Measurements from ENCODE around the gene GPX3.

DNA sequence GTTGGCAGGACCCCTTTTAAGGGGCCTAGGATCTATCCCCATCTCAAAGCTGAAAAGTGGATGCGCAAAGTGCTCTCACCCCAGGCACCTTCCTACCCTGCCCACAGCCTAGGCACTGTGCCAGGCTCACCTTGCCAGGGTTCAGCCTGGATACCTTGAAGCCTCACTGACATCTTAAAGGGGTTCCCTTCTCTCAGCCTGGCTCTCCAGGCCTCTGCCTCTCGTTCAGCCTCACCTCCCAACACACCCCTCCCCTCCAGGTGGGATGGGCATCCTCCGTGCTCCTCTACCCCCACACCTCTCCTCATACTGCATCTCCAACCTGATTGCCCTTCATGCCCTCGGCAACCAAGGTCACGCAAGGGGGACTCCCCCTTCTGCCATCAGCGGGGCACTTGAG lies 34.9 kb downstream of the GPX3 start:
- no peak for TF ChIP-seq TARDBP (IDR thresholded peaks at IDR 0.05)
- no peak for TF ChIP-seq THAP7 (CRISPR knock-in tag; IDR thresholded peaks at IDR 0.05)
- TF ChIP-seq TAF1 (IDR thresholded peaks at IDR 0.05; ENCODE audit: control insufficient read depth, extremely low read depth, insufficient read depth, low read length, severe bottlenecking) = no peak
- TF ChIP-seq SIN3A (IDR thresholded peaks at IDR 0.05; ENCODE audit: borderline replicate concordance in 2 of 2, control insufficient read depth in 1 of 2, low read depth in 2 of 2, low read length in 2 of 2) = no peak
- TF ChIP-seq MAX (CRISPR knock-in tag; IDR thresholded peaks at IDR 0.05) = no peak
- TF ChIP-seq MCM3 (IDR thresholded peaks at IDR 0.05) = no peak
- TF ChIP-seq ZSCAN29 (IDR thresholded peaks at IDR 0.05) = no peak
- TF ChIP-seq ETV6 (IDR thresholded peaks at IDR 0.05; ENCODE audit: borderline replicate concordance in 1 of 2, low read depth in 2 of 2, low read length in 1 of 2) = no peak
- TF ChIP-seq ETV6 (CRISPR knock-in tag; IDR thresholded peaks at IDR 0.05; ENCODE audit: borderline replicate concordance) = no peak
- no peak for TF ChIP-seq TBP (optimal IDR thresholded peaks at IDR 0.05; ENCODE audit: low read depth, low read length)
- TF ChIP-seq ZNF184 (CRISPR knock-in tag; IDR thresholded peaks at IDR 0.05) = no peak

All from K562 (cell line).